Measurements from ENCODE around the gene DLK2. TPM values are rescaled to one million over a fixed set of nuclear protein-coding genes. Genes with fewer than 3 reads are reported as not detected.

The DLK2 gene
- total and polyA plus RNA-seq, 2 of the 13 experiments (the other 11 are each of a cell fraction or from before 2014, with no cell fraction given), result 1.2 to 3.8 TPM

DNA sequence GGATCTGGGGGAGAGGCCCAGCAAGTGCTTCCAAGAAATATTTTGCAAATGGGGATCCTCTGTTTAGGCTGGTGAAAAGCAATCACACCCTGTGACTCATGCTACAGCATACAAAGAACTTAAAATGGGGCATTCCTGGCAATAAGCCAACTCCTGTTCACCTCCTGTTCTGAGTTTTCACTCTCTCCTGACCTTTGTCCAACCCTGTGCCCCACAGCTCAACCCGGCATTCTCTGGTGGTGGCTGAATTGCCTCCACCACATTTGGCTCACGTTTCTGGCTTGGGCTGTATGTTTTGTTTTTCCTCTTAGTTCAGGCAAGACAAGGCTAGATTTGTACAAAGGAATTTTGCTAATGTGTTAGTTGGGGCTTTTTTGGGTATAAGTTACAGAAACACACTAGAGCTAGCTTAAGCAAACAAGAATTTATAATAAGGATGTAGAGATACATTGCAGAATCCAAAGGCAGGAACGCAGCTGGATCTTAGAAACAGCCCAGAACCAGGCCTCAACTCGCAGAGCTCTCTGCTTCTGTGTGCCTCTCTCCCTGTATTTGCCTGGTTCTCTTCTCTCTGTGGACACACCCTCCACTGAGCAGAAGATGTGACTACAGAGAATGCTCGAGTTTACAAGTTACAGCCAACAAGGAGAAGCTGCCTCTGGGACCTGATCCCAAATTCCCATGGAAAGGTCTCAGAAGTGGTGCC is 18.6 kb downstream of the DLK2 start (continued):
- TF ChIP-seq, protein P1, sequence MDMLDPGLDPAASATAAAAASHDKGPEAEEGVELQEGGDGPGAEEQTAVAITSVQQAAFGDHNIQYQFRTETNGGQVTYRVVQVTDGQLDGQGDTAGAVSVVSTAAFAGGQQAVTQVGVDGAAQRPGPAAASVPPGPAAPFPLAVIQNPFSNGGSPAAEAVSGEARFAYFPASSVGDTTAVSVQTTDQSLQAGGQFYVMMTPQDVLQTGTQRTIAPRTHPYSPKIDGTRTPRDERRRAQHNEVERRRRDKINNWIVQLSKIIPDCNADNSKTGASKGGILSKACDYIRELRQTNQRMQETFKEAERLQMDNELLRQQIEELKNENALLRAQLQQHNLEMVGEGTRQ (IDR thresholded peaks at IDR 0.05; ENCODE audit: low read depth, low read length), result no peak
- TF ChIP-seq, protein P1 (CRISPR knock-in tag; IDR thresholded peaks at IDR 0.05; ENCODE audit: borderline replicate concordance), result no peak
- TF ChIP-seq RFX1 (IDR thresholded peaks at IDR 0.05), result no peak
- TF ChIP-seq, protein P2, sequence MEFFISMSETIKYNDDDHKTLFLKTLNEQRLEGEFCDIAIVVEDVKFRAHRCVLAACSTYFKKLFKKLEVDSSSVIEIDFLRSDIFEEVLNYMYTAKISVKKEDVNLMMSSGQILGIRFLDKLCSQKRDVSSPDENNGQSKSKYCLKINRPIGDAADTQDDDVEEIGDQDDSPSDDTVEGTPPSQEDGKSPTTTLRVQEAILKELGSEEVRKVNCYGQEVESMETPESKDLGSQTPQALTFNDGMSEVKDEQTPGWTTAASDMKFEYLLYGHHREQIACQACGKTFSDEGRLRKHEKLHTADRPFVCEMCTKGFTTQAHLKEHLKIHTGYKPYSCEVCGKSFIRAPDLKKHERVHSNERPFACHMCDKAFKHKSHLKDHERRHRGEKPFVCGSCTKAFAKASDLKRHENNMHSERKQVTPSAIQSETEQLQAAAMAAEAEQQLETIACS (CRISPR knock-in tag; IDR thresholded peaks at IDR 0.05), result no peak
- TF ChIP-seq GPN1 (CRISPR knock-in tag; IDR thresholded peaks at IDR 0.05; ENCODE audit: borderline replicate concordance), result no peak
- TF ChIP-seq ARHGAP35 (CRISPR knock-in tag; IDR thresholded peaks at IDR 0.05; ENCODE audit: borderline replicate concordance), result 0 out of 2 replicates have a peak, but pooled peaks have one; percentile 32
- no peak for TF ChIP-seq PCBP2 (optimal IDR thresholded peaks at IDR 0.05; ENCODE audit: low read depth, low read length, poor library complexity, severe bottlenecking)
- TF ChIP-seq, protein P3, sequence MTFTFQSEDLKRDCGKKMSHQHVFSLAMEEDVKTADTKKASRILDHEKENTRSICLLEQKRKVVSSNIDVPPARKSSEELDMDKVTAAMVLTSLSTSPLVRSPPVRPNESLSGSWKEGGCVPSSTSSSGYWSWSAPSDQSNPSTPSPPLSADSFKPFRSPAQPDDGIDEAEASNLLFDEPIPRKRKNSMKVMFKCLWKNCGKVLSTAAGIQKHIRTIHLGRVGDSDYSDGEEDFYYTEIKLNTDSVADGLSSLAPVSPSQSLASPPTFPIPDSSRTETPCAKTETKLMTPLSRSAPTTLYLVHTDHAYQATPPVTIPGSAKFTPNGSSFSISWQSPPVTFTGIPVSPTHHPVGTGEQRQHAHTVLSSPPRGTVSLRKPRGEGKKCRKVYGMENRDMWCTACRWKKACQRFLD (CRISPR knock-in tag; IDR thresholded peaks at IDR 0.05; ENCODE audit: borderline replicate concordance), result no peak
- no peak for TF ChIP-seq ZNF326 (CRISPR knock-in tag; IDR thresholded peaks at IDR 0.05; ENCODE audit: borderline replicate concordance)
- TF ChIP-seq ZSCAN25 (CRISPR knock-in tag; IDR thresholded peaks at IDR 0.05), result no peak
- no peak for TF ChIP-seq ZNF296 (CRISPR knock-in tag; conservative IDR thresholded peaks at IDR 0.05)
- TF ChIP-seq TAF15 (IDR thresholded peaks at IDR 0.05; ENCODE audit: low read depth, low read length, poor library complexity, severe bottlenecking), result no peak
- no peak for TF ChIP-seq GATA4 (IDR thresholded peaks at IDR 0.05; ENCODE audit: borderline replicate concordance, low read depth)
- TF ChIP-seq HES4 (CRISPR knock-in tag; IDR thresholded peaks at IDR 0.05; ENCODE audit: borderline replicate concordance), result no peak
- peak; percentile 73; the same call in 1 of the 2 replicates for TF ChIP-seq RCOR2 (CRISPR knock-in tag; IDR thresholded peaks at IDR 0.05)
- TF ChIP-seq NFKB2 (CRISPR knock-in tag; IDR thresholded peaks at IDR 0.05; ENCODE audit: borderline replicate concordance), result no peak
- peak; percentile 90 for TF ChIP-seq FOSL1 (CRISPR knock-in tag; IDR thresholded peaks at IDR 0.05; ENCODE audit: borderline replicate concordance)
- 0 out of 2 replicates have a peak, but pooled peaks have one; percentile 10 for TF ChIP-seq ARNT2 (CRISPR knock-in tag; IDR thresholded peaks at IDR 0.05; ENCODE audit: low read depth)
- no peak for TF ChIP-seq MAFG (CRISPR knock-in tag; IDR thresholded peaks at IDR 0.05)
- TF ChIP-seq NFRKB (IDR thresholded peaks at IDR 0.05), result no peak
- peak; percentile 82 for TF ChIP-seq HMG20B (CRISPR knock-in tag; conservative IDR thresholded peaks at IDR 0.05)
- TF ChIP-seq, protein P4, sequence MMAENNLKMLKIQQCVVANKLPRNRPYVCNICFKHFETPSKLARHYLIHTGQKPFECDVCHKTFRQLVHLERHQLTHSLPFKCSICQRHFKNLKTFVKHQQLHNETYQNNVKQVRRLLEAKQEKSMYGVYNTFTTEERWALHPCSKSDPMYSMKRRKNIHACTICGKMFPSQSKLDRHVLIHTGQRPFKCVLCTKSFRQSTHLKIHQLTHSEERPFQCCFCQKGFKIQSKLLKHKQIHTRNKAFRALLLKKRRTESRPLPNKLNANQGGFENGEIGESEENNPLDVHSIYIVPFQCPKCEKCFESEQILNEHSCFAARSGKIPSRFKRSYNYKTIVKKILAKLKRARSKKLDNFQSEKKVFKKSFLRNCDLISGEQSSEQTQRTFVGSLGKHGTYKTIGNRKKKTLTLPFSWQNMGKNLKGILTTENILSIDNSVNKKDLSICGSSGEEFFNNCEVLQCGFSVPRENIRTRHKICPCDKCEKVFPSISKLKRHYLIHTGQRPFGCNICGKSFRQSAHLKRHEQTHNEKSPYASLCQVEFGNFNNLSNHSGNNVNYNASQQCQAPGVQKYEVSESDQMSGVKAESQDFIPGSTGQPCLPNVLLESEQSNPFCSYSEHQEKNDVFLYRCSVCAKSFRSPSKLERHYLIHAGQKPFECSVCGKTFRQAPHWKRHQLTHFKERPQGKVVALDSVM (CRISPR knock-in tag; IDR thresholded peaks at IDR 0.05), result 0 out of 2 replicates have a peak, but pooled peaks have one; percentile 16
- TF ChIP-seq PAF1 (CRISPR knock-in tag; IDR thresholded peaks at IDR 0.05), result no peak
- peak; percentile 66 for TF ChIP-seq PITX1 (CRISPR knock-in tag; IDR thresholded peaks at IDR 0.05)
- no peak for TF ChIP-seq PRMT3 (CRISPR knock-in tag; IDR thresholded peaks at IDR 0.05; ENCODE audit: borderline replicate concordance, low read depth)
